K562 (cell line): ENCODE measurements around the gene PI4KA. TPM values are rescaled to one million over a fixed set of nuclear protein-coding genes. Genes with fewer than 3 reads are reported as not detected.

ENCODE experiments used
- OTX1 ChIP-seq: fragments of 450-650 bp; formaldehyde crosslinking; IDR thresholded peaks from 2 replicates; pipeline ENCODE4 v1.4.0; 2022; ENCODE audit warnings: mild to moderate bottlenecking
- POLR2B ChIP-seq: fragments of 450-650 bp; IDR thresholded peaks from 2 replicates; pipeline ENCODE4 v1.6.1; 2018; ENCODE audit warnings: low read depth; ENCODE audit not compliant: partially characterized antibody
- POU5F1 ChIP-seq: fragments of 150-350 bp; IDR thresholded peaks from 2 replicates; pipeline ENCODE4 v1.6.1; 2014; ENCODE audit warnings: borderline replicate concordance, low read length, low read depth, mild to moderate bottlenecking; ENCODE audit not compliant: partially characterized antibody
- SNRNP70 ChIP-seq: fragments of 200-400 bp; formaldehyde crosslinking; optimal IDR thresholded peaks from 2 replicates; pipeline ENCODE3; 2017; ENCODE audit warnings: low read depth, low read length
- TGIF2 ChIP-seq: sonication (generic); formaldehyde crosslinking; IDR thresholded peaks from 2 replicates; pipeline ENCODE4 v1.8.1; 2022; ENCODE audit warnings: mild to moderate bottlenecking, missing genetic modification reagents, moderate library complexity
- TRIM25 ChIP-seq: fragments of 450-650 bp; IDR thresholded peaks from 2 replicates; pipeline ENCODE4 v1.7.0; 2016; ENCODE audit warnings: borderline replicate concordance
- ZNF407 ChIP-seq: fragments of 450-650 bp; IDR thresholded peaks from 2 replicates; pipeline ENCODE4 v1.6.1; 2016; ENCODE audit warnings: low read depth
- ZNF431 ChIP-seq: sonication (generic); formaldehyde crosslinking; IDR thresholded peaks from 2 replicates; pipeline ENCODE4 v1.8.0; 2022; ENCODE audit warnings: mild to moderate bottlenecking, missing genetic modification reagents
- ZNF699 ChIP-seq: fragments of 250-450 bp; sonication (Bioruptor Pico); IDR thresholded peaks from 2 replicates; pipeline ENCODE4 v1.8.0; 2021; ENCODE audit warnings: mild to moderate bottlenecking, moderate library complexity; ENCODE audit not compliant: insufficient replicate concordance
- polyA plus RNA-seq, 8 experiments: library from polyadenylated mRNA; depleted of rRNA in 4 of 8; stranded (reverse) in 5 of 8; unstranded in 3 of 8; fragments of >200 nt; fragmentation: Nextera tagmentation in 2 of 8; fragmentation: Illumina TruSeq in 1 of 8; extraction: Ambion mirVana in 2 of 8; extraction: Trizol in 1 of 8; gene quantifications; 2 replicates each; pipeline versions ENCODE4 v1.2.1 to v1.2.3, GENCODE V29; 2011 to 2014; ENCODE audit warnings: inconsistent platforms in 1 of 8, missing spikeins in 1 of 8
- total RNA-seq, 7 experiments: library from RNA; depleted of rRNA in 6 of 7; stranded (reverse); fragments of >200 nt in 6 of 7; fragmentation: Illumina TruSeq in 2 of 7; extraction: Trizol in 2 of 7; gene quantifications; 2 replicates each; pipeline versions ENCODE4 v1.2.1 to v1.2.3, GENCODE V29; 2011 to 2021; ENCODE audit warnings: low replicate concordance in 1 of 7
- TF ChIP-seq, protein P1 (sequence below): fragments of 250-450 bp; sonication (Bioruptor Pico); IDR thresholded peaks from 2 replicates; pipeline ENCODE4 v1.4.0; 2020; ENCODE audit warnings: borderline replicate concordance
- TF ChIP-seq, protein P2 (sequence below), 2 experiments: fragments of 150-350 bp in 1 of 2; IDR thresholded peaks; 2 replicates each; pipeline ENCODE4 v1.6.1; 2012 to 2016; ENCODE audit warnings: low read depth in 2 of 2, low read length in 2 of 2, mild to moderate bottlenecking in 1 of 2, moderate library complexity in 1 of 2

PI4KA gene
- total and polyA plus RNA-seq, 9 of the 15 experiments (the other 6 are each of a cell fraction or from before 2014, with no cell fraction given) = 7.3 to 187 (median 84.7) TPM

DNA sequence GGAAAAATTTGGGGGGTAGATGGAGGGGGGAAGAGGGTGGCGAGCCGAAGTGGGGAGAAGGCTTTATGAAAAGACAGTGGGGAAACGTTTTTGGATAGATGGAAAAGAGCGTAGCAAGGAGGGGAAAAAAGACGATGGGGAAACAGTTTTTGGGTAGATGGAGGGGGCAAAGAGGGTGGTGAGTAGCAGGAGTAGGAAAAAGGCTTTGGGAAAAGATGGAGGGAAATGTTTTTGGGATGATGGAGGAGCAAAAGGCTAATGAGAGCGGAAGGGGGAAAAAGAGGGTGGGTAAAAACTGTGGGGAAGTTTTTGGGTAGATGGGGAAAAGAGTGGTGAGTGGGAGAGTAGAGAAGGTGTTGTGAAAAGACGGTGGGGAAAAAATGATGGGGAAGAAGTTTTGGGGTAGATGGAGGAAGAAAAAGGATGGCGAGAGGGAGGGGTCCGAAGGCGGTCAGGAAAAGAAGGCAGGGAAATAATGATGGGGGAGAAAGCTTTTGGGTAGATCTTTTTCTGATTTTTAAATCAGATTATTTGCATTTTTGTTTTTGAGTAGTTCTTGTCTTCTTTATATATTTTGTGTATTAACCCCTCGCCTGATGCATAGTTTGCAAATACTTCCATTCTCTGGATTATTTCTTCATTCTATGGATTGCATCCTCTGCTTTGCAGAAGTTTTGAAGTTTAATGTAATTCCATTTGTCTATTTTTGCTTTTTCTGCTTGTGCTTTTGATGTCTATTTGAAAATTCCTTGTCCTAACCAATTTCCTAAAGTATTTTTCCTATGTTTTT lies 200.0 kb downstream of the PI4KA start (continued):
- TF ChIP-seq TRIM25 (no peak), OTX1 (CRISPR knock-in tag) (peak; percentile 96), POU5F1 (no peak), POLR2B (no peak), ZNF699 (CRISPR knock-in tag) (no peak), ZNF407 (peak; percentile 71), ZNF431 (CRISPR knock-in tag) (no peak), SNRNP70 (no peak), TGIF2 (no peak)
- TF ChIP-seq, protein P1, sequence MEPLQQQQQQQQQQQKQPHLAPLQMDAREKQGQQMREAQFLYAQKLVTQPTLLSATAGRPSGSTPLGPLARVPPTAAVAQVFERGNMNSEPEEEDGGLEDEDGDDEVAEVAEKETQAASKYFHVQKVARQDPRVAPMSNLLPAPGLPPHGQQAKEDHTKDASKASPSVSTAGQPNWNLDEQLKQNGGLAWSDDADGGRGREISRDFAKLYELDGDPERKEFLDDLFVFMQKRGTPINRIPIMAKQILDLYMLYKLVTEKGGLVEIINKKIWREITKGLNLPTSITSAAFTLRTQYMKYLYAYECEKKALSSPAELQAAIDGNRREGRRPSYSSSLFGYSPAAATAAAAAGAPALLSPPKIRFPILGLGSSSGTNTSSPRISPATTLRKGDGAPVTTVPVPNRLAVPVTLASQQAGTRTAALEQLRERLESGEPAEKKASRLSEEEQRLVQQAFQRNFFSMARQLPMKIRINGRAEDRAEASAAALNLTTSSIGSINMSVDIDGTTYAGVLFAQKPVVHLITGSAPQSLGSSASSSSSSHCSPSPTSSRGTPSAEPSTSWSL (CRISPR knock-in tag) = no peak
- TF ChIP-seq, protein P2, sequence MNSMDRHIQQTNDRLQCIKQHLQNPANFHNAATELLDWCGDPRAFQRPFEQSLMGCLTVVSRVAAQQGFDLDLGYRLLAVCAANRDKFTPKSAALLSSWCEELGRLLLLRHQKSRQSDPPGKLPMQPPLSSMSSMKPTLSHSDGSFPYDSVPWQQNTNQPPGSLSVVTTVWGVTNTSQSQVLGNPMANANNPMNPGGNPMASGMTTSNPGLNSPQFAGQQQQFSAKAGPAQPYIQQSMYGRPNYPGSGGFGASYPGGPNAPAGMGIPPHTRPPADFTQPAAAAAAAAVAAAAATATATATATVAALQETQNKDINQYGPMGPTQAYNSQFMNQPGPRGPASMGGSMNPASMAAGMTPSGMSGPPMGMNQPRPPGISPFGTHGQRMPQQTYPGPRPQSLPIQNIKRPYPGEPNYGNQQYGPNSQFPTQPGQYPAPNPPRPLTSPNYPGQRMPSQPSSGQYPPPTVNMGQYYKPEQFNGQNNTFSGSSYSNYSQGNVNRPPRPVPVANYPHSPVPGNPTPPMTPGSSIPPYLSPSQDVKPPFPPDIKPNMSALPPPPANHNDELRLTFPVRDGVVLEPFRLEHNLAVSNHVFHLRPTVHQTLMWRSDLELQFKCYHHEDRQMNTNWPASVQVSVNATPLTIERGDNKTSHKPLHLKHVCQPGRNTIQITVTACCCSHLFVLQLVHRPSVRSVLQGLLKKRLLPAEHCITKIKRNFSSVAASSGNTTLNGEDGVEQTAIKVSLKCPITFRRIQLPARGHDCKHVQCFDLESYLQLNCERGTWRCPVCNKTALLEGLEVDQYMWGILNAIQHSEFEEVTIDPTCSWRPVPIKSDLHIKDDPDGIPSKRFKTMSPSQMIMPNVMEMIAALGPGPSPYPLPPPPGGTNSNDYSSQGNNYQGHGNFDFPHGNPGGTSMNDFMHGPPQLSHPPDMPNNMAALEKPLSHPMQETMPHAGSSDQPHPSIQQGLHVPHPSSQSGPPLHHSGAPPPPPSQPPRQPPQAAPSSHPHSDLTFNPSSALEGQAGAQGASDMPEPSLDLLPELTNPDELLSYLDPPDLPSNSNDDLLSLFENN (IDR thresholded peaks at IDR 0.05; ENCODE audit: low read depth in 2 of 2, low read length in 2 of 2) = no peak
